Suppressor macrophage treated with lipopolysaccharide for 1 hour (primary cell): ENCODE results near the gene UBE2G2.
A peak's percentile ranks its signal among the peaks of the same experiment; 100 is the strongest.

Source experiments
- DNase-seq, 3 donors: peaks; one replicate each; pipeline ENCODE4 v3.0.0-alpha.2; 2020 to 2022

The UBE2G2 gene

DNA sequence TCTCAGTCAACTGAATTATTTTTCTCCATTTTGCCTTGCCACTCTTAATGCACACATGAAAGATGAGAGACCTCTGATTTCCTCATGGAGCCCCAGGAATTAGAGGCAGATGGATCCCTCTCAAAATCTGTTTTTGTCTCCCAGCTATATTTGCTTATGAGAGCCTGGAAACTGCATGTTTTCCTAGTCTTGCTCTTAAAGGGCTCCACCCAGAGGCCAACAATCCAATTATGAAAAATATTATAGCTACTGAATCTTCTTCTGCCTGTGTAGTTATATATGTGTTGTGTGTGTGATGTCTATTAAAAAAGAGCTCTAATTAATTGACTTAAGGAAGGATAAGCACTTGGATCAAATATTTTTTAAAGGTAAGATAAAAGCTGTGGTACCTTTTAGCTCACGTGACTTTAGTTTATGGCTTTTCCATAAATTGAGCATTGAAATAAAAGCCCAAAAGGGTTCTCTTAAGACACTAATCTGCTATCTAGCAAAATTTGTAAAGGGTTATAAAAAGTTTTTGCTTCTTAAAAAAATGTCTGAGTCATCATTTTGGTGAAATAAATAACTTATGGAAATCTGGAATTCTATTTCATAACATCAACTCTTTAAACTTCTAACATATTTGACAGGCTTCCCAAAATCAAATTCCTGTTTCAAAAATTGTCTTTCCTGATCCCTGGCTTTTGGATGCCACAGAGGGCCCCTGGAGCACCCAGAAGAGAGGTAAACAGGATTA is 59.0 kb downstream of the UBE2G2 start:
- DNase-seq = peak in 2 of 3 donors; percentile 17 to 34

GRCh38 chr21:44741921-44742320 is 59.7 kb downstream of the UBE2G2 start:
- DNase-seq = no peak

DNA sequence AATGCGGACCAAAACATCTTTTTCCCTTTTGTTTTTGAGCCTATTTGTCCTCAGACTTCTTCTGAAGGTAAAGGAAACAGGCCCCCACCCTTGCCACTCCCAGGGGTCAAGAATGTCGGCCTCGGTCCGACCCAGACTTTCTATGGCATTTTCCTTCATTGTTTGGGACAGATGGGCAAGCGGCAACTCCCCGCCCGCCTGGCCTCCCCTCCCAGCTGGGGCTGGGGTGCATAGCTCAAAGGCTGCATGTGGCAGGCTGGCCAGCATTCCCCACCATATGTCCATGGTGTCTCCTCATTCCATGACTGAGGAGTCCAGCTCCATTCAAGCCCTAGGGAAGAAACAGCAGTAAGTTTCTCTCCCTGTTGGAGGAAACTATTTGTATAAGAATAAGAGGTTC is 60.9 kb downstream of the UBE2G2 start:
- no peak for DNase-seq

- DNase-seq = no peak
Measured at GRCh38 chr21:44739316-44739715, 62.3 kb downstream of the UBE2G2 start.

DNA sequence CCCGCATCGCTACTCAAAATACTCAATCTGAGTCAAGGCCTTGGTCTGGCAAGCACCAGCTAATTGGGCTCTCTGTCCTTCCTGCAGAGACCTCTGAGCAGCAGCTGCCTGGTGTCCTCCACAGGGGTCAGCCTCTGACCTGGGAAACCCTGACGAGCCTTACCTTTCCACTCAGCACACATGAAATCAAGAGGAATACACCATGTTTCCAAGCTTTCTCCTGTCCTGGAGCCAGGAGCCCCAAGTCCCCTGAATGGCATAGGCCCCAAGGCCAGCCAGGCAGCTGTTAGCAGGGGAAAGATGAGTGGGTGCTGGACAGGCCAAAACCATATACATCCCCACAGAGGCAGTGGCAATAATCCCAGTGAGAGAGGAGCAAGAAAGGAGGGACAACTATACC is 63.0 kb downstream of the UBE2G2 start:
- DNase-seq = no peak

GRCh38 chr21:44737706-44738354 is 63.8 kb downstream of the UBE2G2 start:
- DNase-seq = no peak

DNA sequence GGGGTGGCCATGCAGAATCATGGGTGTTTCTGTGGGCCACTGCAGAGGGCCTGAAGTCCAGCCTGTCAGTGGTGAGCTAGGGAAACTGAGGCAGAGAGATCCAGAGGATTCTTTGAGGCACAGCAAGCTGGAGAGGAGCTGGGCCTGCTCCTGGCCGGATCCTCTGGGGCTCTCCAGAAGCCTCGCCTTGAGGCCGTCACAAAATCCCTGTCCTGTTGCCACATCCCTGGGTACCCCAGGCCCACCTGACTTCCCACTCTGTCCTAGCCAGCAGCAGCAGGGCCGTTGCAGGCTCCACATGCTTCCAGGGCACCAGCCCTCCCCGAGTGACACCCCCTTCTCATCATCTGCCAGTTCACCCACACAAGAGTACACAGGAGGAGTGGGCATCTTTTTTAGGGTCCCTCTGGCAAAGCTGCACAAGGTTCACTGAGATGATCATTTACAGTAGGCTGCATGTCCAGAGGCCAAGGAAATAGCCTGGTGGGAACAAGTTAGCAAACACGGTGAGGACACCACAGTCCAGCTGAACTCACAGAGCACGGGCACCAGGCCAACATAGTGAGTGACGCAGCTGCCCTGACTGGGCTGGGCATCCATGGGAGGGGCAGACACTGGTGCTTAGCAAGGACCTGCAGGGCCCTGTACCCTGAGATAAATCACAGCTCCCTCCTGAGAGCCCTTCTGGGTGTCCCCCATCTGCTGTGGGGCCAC is 65.2 kb downstream of the UBE2G2 start:
- no peak for DNase-seq

- DNase-seq = no peak
Measured at GRCh38 chr21:44735821-44736220, 65.8 kb downstream of the UBE2G2 start.

GRCh38 chr21:44734841-44735240 is 66.8 kb downstream of the UBE2G2 start:
- no peak for DNase-seq

DNA sequence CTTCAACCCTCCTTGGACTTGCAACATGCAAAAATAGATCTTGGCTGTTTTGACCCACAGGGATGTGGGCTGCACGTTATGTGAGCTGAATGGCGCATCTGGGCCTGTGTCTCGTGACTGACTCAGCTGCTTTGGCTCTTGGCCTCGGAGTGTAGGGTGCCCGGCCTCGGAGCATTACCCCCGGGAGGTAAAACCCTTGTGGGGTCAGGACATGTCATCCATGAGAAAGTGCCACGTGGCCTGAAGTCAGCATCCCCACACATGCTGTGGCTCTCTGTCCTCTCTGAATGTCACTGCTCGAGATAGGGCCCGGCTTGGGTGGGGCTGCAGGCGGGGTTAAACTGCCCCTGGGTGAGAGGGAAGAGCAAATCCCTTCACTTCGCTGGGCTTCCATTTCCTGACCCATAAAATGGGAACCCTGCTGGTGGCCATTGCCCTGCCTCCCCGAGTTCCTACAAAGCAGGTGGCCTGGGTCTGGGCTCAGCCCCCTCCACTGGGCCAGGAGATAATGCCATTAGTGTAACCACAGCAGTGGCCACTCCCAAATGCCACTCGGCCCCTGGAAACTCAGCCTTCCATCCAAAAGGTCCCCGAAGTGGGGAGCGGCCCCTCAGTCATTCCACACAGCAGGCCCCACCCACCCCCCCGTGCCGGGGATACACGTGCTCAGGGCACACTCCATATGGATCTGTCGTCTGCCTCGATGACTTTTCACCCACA is 67.4 kb downstream of the UBE2G2 start:
- DNase-seq = no peak

- DNase-seq = no peak
Measured at GRCh38 chr21:44732956-44733355, 68.7 kb downstream of the UBE2G2 start.

DNA sequence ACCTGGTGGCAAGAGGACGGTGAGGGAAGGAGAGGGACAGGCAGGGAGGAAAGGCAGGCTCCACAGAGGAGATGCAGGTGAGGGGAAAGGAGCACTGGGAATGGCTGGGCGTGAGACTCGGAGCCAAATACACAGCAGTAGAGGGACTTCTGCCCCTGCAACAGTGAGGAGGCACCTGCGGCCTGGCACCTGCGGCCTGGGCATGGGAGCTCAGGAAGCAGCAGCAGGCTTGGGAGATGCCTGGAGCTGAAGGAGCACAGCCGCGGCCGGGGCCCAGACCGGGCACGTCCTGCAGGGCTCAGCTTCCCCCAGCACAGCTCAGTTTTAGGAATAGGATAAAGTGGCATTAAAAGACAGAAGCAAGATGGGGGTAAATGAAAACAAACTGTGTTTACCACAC is 69.4 kb downstream of the UBE2G2 start:
- no peak for DNase-seq

DNA sequence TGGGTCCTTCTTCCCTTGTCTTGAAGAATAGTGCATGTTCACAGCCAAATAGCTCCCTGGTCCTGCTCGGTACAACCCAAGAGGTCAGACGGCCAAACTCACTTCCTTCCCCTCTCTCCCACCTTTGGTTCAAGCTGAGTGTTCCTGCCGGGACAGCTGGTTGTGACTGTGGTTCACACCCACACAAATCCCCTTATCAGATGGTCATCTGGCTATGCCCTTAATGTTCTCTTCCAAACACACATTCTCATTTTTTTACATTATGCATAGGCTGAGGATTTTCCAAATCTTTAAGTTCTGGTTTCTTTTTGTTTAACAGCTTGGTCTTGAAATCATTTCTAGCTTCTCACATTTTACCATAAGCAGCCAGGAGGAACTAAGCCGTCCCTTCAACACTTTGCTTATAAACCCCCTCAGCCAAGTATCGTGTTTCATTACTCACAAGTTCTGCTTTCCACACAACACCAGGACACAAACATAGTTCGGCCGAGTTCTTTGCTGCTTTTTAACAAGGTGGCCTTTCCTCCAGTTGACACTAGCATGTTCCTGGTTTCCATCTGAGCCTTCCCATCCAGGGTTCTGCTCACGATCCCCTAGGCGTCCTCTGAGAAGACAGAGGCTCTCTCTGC is 70.6 kb downstream of the UBE2G2 start:
- no peak for DNase-seq

DNA sequence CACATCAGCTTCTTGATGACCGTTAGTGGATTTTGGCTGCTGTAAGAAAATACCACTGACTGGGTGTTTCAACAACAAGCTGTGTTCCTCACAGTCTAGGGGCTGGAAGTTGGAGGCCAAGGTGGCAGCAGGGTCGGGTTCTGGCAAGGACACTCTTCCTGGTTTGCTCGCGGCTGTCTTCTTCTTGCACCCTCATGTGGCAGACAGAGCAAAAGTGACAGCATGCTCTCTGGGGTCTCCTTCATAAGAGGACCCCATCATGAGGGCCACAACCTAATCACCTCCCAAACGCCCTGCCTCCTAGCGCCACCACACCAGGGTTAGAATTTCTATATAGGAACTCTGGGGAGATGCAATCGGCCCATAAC is 71.6 kb downstream of the UBE2G2 start:
- no peak for DNase-seq

DNA sequence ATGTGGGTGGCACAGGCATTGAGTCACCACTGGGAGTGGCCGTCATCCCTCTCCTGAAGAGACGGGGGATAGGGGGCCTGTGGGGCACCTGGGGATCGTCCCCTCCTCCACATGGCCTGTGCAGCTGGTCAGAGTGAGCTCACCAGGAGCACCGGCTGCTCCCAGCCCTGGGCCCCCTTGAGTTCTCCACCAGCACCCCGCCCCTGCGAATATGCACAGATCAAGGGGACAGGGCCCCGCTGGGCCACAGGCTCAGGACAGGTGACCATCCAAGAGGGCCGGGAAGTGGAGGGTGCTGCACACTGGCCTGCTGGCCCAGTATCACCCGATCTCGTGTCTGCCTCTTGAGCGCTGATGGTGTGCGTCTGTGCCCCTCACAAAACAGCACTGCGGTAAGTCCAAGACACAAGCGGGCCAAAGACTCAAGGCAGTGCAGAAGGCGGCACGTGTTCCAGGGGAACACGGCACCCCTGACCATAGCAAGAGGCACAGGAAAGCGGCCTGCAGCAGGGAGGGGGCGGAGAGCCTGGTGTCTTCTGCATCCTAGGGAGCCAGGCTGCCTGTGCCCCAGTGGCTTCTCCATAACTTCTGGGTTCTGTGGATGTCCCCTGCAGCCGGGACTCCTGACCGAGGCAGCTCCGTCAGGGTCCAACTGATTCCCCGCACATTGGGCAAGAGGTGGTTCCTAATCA is 72.1 kb downstream of the UBE2G2 start:
- DNase-seq = no peak

DNA sequence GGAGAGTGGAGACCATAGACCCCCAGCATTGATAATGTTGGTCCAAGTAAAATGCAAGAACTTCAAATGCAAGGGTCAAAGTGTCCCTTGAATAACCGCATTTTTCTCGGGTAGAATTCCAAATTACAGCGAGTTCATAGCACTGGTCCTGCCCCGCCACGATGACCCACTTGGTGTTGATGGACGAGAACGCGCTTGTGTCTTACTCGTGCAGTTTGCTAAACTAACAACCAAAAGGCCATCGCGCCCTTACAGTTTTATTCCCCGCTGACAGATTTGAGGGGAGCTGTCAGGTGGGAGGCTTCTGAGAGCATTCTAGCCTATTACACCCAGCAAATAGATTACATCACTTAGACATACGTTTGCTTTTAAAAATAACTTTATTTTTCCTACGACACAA is 72.9 kb downstream of the UBE2G2 start:
- no peak for DNase-seq

DNA sequence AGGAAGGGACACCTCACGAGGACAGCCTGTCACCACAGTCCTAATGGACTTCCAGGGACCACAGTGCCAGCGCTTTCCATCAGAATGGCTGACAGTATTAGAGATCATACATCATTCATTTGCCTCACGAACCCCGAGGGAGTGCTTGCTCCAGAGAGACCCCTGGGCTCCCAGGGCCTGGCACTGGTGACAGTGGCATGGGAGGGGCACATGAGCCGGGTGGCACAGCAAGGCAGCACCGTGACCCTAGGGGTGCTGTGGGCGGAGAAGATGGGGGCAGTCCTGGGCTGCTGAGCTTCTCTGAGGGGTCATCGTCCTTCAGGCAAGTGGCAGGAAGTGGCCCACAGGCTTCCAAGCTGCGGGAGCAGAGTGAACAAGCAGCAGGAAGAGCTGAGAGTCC is 73.9 kb downstream of the UBE2G2 start:
- no peak for DNase-seq

GRCh38 chr21:44727321-44727720 is 74.3 kb downstream of the UBE2G2 start:
- no peak for DNase-seq

- DNase-seq = no peak
Measured at GRCh38 chr21:44726826-44727225, 74.8 kb downstream of the UBE2G2 start.

- no peak for DNase-seq
Measured at GRCh38 chr21:44724926-44725325, 76.7 kb downstream of the UBE2G2 start.

GRCh38 chr21:44724196-44724595 is 77.4 kb downstream of the UBE2G2 start:
- no peak for DNase-seq
